Measurements from ENCODE around the gene SPOCK2. TPM values are rescaled to one million over a fixed set of nuclear protein-coding genes. Genes with fewer than 3 reads are reported as not detected.
A peak's percentile ranks its signal among the peaks of the same experiment; 100 is the strongest.

SPOCK2 gene
- total and polyA plus RNA-seq, 8 donors, result 4.5 to 107 (median 8.7) TPM

- no peak overlapping the region for H3K4me3 ChIP-seq
- H3K27ac ChIP-seq, result no peak overlapping the region
- TF ChIP-seq, protein P1, sequence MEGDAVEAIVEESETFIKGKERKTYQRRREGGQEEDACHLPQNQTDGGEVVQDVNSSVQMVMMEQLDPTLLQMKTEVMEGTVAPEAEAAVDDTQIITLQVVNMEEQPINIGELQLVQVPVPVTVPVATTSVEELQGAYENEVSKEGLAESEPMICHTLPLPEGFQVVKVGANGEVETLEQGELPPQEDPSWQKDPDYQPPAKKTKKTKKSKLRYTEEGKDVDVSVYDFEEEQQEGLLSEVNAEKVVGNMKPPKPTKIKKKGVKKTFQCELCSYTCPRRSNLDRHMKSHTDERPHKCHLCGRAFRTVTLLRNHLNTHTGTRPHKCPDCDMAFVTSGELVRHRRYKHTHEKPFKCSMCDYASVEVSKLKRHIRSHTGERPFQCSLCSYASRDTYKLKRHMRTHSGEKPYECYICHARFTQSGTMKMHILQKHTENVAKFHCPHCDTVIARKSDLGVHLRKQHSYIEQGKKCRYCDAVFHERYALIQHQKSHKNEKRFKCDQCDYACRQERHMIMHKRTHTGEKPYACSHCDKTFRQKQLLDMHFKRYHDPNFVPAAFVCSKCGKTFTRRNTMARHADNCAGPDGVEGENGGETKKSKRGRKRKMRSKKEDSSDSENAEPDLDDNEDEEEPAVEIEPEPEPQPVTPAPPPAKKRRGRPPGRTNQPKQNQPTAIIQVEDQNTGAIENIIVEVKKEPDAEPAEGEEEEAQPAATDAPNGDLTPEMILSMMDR (IDR thresholded peaks at IDR 0.05), result no peak
- no peaks in the 10 kb centered on the region for H3K9me3 ChIP-seq
- no peaks in the 10 kb centered on the region for H3K4me1 ChIP-seq
- no peaks in the 10 kb centered on the region for H3K27me3 ChIP-seq
- peak in 1 of 4 donors; percentile 60 for DNase-seq
- ATAC-seq, result peak; percentile 42
- intact Hi-C loops (cut with DNase I), result no loop called here
- no peaks in the 10 kb centered on the region for H3K36me3 ChIP-seq
Observed at GRCh38 chr10:72030762-72031543, 57.4 kb downstream of the SPOCK2 start.

- no peak overlapping the region for H3K4me3 ChIP-seq
- intact Hi-C loops (cut with DNase I), result no loop called here
- no peaks in the 10 kb centered on the region for H3K36me3 ChIP-seq
- no peaks in the 10 kb centered on the region for H3K4me1 ChIP-seq
- no peak overlapping the region for H3K27ac ChIP-seq
- H3K27me3 ChIP-seq, result no peaks in the 10 kb centered on the region
- H3K9me3 ChIP-seq, result no peaks in the 10 kb centered on the region
- TF ChIP-seq, protein P1 (IDR thresholded peaks at IDR 0.05), result no peak
- no peak for DNase-seq
- ATAC-seq, result no peak
Observed at GRCh38 chr10:72029414-72029813, 58.9 kb downstream of the SPOCK2 start.

GRCh38 chr10:72027498-72027897 is 60.9 kb downstream of the SPOCK2 start:
- no peaks in the 10 kb centered on the region for H3K4me1 ChIP-seq
- DNase-seq (no peak), ATAC-seq (no peak)
- intact Hi-C loops (cut with DNase I), result no loop called here
- no peaks in the 10 kb centered on the region for H3K36me3 ChIP-seq
- TF ChIP-seq, protein P1 (IDR thresholded peaks at IDR 0.05), result no peak
- no peak overlapping the region for H3K4me3 ChIP-seq
- no peaks in the 10 kb centered on the region for H3K27me3 ChIP-seq
- H3K9me3 ChIP-seq, result no peaks in the 10 kb centered on the region
- peak overlapping the region in 1 of 2 donors; percentile 53 for H3K27ac ChIP-seq

DNA sequence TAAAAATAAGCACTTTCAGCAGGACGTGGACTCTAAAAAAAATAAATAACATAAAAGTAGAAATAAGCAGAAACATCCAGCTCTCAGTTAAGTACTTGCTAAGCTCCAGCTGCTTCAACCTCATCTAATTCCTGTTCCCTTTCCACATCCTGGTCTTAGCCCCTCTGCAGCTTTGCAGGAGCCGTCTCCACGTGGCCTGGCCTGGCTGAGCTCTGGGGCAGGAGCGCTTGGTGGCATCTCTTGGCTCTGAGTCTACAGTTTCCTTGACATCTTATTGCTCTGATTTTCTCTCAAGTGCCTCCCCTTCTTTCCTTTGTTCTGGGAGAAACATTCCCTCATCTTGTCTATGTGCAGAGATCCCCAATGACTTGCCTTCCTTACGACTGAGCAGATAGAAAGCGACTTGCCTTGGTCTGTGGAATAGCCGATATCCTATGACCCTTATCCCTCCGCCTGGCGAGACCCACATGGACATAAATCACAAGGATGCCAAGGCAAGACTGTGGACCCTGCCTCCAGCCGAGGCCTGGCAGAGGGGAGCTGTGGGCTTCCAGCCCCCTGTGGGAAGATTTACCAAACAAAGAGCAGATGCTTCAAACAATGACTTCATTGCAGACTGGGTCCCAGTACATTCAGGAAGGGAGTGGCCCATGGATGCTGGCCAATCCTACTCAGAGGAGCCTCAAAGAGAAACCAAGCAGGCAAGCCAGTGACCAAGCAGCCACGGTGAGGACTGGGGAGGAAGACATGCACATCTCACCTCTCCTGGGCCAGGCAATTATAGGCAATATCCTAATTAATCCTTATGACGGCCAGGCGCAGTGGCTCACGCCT is 61.9 kb downstream of the SPOCK2 start:
- Histone ChIP-seq H3K27ac (peak overlapping the region in 1 of 2 donors; percentile 53), H3K9me3 (no peaks in the 10 kb centered on the region), H3K4me1 (no peaks in the 10 kb centered on the region), H3K27me3 (no peaks in the 10 kb centered on the region), H3K4me3 (no peak overlapping the region), H3K36me3 (no peaks in the 10 kb centered on the region)
- DNase-seq (no peak), ATAC-seq (no peak)
- intact Hi-C loops (cut with DNase I), result no loop called here
- TF ChIP-seq, protein P1 (IDR thresholded peaks at IDR 0.05), result no peak

- intact Hi-C loops (cut with DNase I), result no loop called here
- Histone ChIP-seq H3K36me3 (no peaks in the 10 kb centered on the region), H3K4me1 (no peaks in the 10 kb centered on the region), H3K4me3 (no peak overlapping the region), H3K27ac (peak overlapping the region in 1 of 2 donors; percentile 10), H3K9me3 (no peaks in the 10 kb centered on the region), H3K27me3 (no peaks in the 10 kb centered on the region)
- no peak for ATAC-seq
- TF ChIP-seq, protein P1 (IDR thresholded peaks at IDR 0.05), result no peak
- DNase-seq, result no peak
Observed at GRCh38 chr10:72025832-72026231, 62.5 kb downstream of the SPOCK2 start.

Measured in left lung (tissue), 10 donors.